ENCODE data around the gene LBP. TPM values are rescaled to one million over a fixed set of nuclear protein-coding genes. Genes with fewer than 3 reads are reported as not detected.

The LBP gene
- polyA plus RNA-seq, 1 of the 3 experiments (the other 2 are of a cell fraction): 0.03 TPM

DNA sequence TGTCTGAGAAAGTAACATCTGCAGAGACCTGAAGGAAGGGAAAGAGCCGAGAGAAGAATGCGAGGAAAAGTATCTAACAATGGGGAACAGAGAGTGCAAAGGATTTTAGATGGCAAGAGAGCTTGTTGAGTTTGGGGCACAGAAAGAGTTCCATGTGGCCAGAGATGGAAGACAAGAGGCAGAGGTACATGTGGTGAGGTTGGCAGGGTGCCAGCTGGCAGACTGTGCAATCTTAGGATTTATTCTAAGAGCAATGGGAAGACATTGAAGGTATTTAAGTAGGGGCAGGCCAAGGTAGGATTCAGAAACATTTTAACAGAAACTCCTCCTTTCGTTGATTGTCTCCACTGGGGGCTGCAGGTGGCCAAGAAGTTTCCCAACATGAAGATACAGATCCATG is 20.4 kb upstream of the LBP start:
- Histone ChIP-seq H3K9ac (no peak overlapping the region), H3F3A (replicated peaks; ENCODE audit: insufficient read depth) (no peaks in the 10 kb centered on the region), H3K36me3 (replicated peaks in 1 of 2; ENCODE audit: control insufficient read depth in 1 of 2, insufficient read depth in 2 of 2, low read length in 1 of 2) (no peaks in the 10 kb centered on the region), H4K20me1 (ENCODE audit: insufficient read depth) (no peaks in the 10 kb centered on the region), H3K9me2 (no peaks in the 10 kb centered on the region), H3K79me2 (ENCODE audit: insufficient read depth) (no peaks in the 10 kb centered on the region), H3K4me1 (ENCODE audit: control insufficient read depth in 1 of 2, insufficient read depth in 2 of 2, low read depth in 1 of 2, low read length in 1 of 2) (no peaks in the 10 kb centered on the region), H3K4me2 (no peak overlapping the region), H3K4me3 (ENCODE audit: low read depth in 2 of 2, low read length in 1 of 2) (no peak overlapping the region), H3K27ac (ENCODE audit: low read depth in 2 of 2, low read length in 1 of 2) (no peak overlapping the region), H3K27me3 (ENCODE audit: insufficient read depth) (no peaks in the 10 kb centered on the region), H3K9me3 (no peaks in the 10 kb centered on the region), H2AFZ (ENCODE audit: low read depth) (no peak overlapping the region)
- TF ChIP-seq MAX (IDR thresholded peaks at IDR 0.05; ENCODE audit: low read depth) (no peak), RCOR1 (IDR thresholded peaks at IDR 0.05; ENCODE audit: low read length) (no peak), FOXM1 (IDR thresholded peaks at IDR 0.05; ENCODE audit: low read depth) (no peak), TEAD4 (IDR thresholded peaks at IDR 0.05; ENCODE audit: borderline replicate concordance, insufficient read depth) (no peak), RXRA (IDR thresholded peaks at IDR 0.05; ENCODE audit: borderline replicate concordance, low read depth) (no peak)
- TF ChIP-seq, protein P1, sequence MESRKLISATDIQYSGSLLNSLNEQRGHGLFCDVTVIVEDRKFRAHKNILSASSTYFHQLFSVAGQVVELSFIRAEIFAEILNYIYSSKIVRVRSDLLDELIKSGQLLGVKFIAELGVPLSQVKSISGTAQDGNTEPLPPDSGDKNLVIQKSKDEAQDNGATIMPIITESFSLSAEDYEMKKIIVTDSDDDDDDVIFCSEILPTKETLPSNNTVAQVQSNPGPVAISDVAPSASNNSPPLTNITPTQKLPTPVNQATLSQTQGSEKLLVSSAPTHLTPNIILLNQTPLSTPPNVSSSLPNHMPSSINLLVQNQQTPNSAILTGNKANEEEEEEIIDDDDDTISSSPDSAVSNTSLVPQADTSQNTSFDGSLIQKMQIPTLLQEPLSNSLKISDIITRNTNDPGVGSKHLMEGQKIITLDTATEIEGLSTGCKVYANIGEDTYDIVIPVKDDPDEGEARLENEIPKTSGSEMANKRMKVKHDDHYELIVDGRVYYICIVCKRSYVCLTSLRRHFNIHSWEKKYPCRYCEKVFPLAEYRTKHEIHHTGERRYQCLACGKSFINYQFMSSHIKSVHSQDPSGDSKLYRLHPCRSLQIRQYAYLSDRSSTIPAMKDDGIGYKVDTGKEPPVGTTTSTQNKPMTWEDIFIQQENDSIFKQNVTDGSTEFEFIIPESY (IDR thresholded peaks at IDR 0.05; ENCODE audit: borderline replicate concordance, low read depth): no peak
- TF ChIP-seq, protein P2, sequence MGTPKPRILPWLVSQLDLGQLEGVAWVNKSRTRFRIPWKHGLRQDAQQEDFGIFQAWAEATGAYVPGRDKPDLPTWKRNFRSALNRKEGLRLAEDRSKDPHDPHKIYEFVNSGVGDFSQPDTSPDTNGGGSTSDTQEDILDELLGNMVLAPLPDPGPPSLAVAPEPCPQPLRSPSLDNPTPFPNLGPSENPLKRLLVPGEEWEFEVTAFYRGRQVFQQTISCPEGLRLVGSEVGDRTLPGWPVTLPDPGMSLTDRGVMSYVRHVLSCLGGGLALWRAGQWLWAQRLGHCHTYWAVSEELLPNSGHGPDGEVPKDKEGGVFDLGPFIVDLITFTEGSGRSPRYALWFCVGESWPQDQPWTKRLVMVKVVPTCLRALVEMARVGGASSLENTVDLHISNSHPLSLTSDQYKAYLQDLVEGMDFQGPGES (IDR thresholded peaks at IDR 0.05; ENCODE audit: low read depth, low read length): no peak
- ChIA-PET CTCF (interaction anchor here (0.9 to 1.4 kb wide), 4 partner anchors 10 to 96 kb away, joined by 3 to 4 read pairs (median 3); no protein-coding TSS in a partner anchor), POLR2A (no interaction called here)
- no peak for DNase-seq
- WGBS (ENCODE audit: low lambda C conversion rate): 35% methylated on average over 3 of the region's 3 CpGs

DNA sequence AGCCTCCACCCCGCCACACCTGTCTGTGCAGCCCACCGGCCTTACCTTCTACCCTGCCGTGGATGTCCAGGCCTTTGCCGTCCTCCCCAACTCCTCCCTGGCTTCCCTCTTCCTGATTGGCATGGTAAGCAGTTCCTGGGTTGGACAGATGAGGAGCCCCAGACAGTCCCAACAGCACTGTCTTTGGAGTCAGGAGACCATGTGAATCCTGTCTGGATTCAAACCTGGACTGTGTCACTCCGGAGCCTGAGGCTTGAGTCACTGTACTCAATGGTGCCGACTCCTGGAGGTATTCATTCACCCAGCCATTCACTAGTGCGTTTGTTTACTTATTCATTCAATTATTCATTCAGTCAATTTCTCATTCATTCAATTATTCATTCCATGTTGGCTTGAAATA is 20.0 kb upstream of the LBP start:
- WGBS (ENCODE audit: low lambda C conversion rate): 57% methylated on average over 7 of the region's 7 CpGs
- H3K79me2 ChIP-seq (ENCODE audit: insufficient read depth): no peaks in the 10 kb centered on the region
- no peaks in the 10 kb centered on the region for H3K4me1 ChIP-seq (ENCODE audit: control insufficient read depth in 1 of 2, insufficient read depth in 2 of 2, low read depth in 1 of 2, low read length in 1 of 2)
- no peak overlapping the region for H3K4me2 ChIP-seq
- H3K9me2 ChIP-seq: no peaks in the 10 kb centered on the region
- ChIA-PET CTCF (interaction anchor here (1.1 kb wide), 1 partner anchor 10 kb away, joined by 3 read pairs; no protein-coding TSS in a partner anchor), POLR2A (no interaction called here)
- no peaks in the 10 kb centered on the region for H3F3A ChIP-seq (replicated peaks; ENCODE audit: insufficient read depth)
- no peak overlapping the region for H3K9ac ChIP-seq
- no peak overlapping the region for H2AFZ ChIP-seq (ENCODE audit: low read depth)
- no peak overlapping the region for H3K27ac ChIP-seq (ENCODE audit: low read depth in 2 of 2, low read length in 1 of 2)
- TF ChIP-seq MXI1 (IDR thresholded peaks at IDR 0.05; ENCODE audit: low read depth, low read length) (no peak), RCOR1 (IDR thresholded peaks at IDR 0.05; ENCODE audit: low read length) (no peak), REST (IDR thresholded peaks at IDR 0.05; ENCODE audit: low read depth, low read length) (no peak)
- TF ChIP-seq, protein P3, sequence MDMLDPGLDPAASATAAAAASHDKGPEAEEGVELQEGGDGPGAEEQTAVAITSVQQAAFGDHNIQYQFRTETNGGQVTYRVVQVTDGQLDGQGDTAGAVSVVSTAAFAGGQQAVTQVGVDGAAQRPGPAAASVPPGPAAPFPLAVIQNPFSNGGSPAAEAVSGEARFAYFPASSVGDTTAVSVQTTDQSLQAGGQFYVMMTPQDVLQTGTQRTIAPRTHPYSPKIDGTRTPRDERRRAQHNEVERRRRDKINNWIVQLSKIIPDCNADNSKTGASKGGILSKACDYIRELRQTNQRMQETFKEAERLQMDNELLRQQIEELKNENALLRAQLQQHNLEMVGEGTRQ (IDR thresholded peaks at IDR 0.05; ENCODE audit: borderline replicate concordance, low read depth, low read length): no peak
- H4K20me1 ChIP-seq (ENCODE audit: insufficient read depth): no peaks in the 10 kb centered on the region
- H3K4me3 ChIP-seq (ENCODE audit: low read depth in 2 of 2, low read length in 1 of 2): no peak overlapping the region
- no peaks in the 10 kb centered on the region for H3K27me3 ChIP-seq (ENCODE audit: insufficient read depth)
- H3K9me3 ChIP-seq: no peaks in the 10 kb centered on the region
- H3K36me3 ChIP-seq (replicated peaks in 1 of 2; ENCODE audit: control insufficient read depth in 1 of 2, insufficient read depth in 2 of 2, low read length in 1 of 2): no peaks in the 10 kb centered on the region
- DNase-seq: no peak
